ENCODE data around the gene TRIM72. TPM values are rescaled to one million over a fixed set of nuclear protein-coding genes. Genes with fewer than 3 reads are reported as not detected.
A peak's percentile ranks its signal among the peaks of the same experiment; 100 is the strongest.

Gene TRIM72
- polyA plus RNA-seq, 4 donors = under 0.01 to 0.32 (median 0.13) TPM

- FAIRE-seq = no peak
- peaks cover 0 to 7% (median 3%) of the 10 kb centered on the region in 3 donors for H3K4me1 ChIP-seq (ENCODE audit: control insufficient read depth in 3 of 3, insufficient read depth in 2 of 3, low read depth in 1 of 3, low read length in 2 of 3)
- H3K4me3 ChIP-seq (ENCODE audit: low read depth in 1 of 3, low read length in 3 of 3) = peak overlapping the region; percentile 70 to 98 (median 78)
These were observed 32.7 kb upstream of the TRIM72 start for GRCh38 chr16:31181102-31181830.

GRCh38 chr16:31182391-31182790 lies 31.5 kb upstream of the TRIM72 start:
- no peak for DNase-seq
- Histone ChIP-seq H3K4me1 (ENCODE audit: control insufficient read depth in 3 of 3, insufficient read depth in 2 of 3, low read depth in 1 of 3, low read length in 2 of 3) (peaks cover 0 to 7% (median 3%) of the 10 kb centered on the region in 3 donors), H3K27ac (ENCODE audit: low read depth in 1 of 3, low read length in 2 of 3) (no peak overlapping the region), H3K4me3 (ENCODE audit: low read depth in 1 of 3, low read length in 3 of 3) (peak overlapping the region in 2 of 3 donors; percentile 16 to 98), H3K27me3 (ENCODE audit: control insufficient read depth in 3 of 3, insufficient read depth in 3 of 3, low read length in 3 of 3) (no peaks in the 10 kb centered on the region), H3K36me3 (ENCODE audit: control insufficient read depth in 3 of 3, insufficient read depth in 2 of 3, low read depth in 1 of 3, low read length in 3 of 3) (peaks cover 34 to 35% (median 34%) of the 10 kb centered on the region in 3 donors), H3K9me3 (ENCODE audit: control insufficient read depth in 2 of 2, insufficient read depth in 1 of 2, low read depth in 1 of 2, low read length in 1 of 2) (no peaks in the 10 kb centered on the region)
- no peak for FAIRE-seq
- WGBS, 3 donors = 11 to 20% (median 18%) methylated on average over 7 of the region's 7 CpGs

More at GRCh38 chr16:31181102-31181830, 32.7 kb upstream of the TRIM72 start:
- Histone ChIP-seq H3K36me3 (ENCODE audit: control insufficient read depth in 3 of 3, insufficient read depth in 2 of 3, low read depth in 1 of 3, low read length in 3 of 3) (peaks cover 23 to 30% (median 25%) of the 10 kb centered on the region in 3 donors), H3K9me3 (ENCODE audit: control insufficient read depth in 2 of 2, insufficient read depth in 1 of 2, low read depth in 1 of 2, low read length in 1 of 2) (no peaks in the 10 kb centered on the region), H3K27ac (ENCODE audit: low read depth in 1 of 3, low read length in 2 of 3) (peak overlapping the region in 2 of 3 donors; percentile 88 to 98), H3K27me3 (ENCODE audit: control insufficient read depth in 3 of 3, insufficient read depth in 3 of 3, low read length in 3 of 3) (no peaks in the 10 kb centered on the region)
- DNase-seq = peak; percentile 45 to 46
- WGBS, 3 donors = 2 to 3% (median 3%) methylated on average over 31 of the region's 31 CpGs

GRCh38 chr16:31183432-31184428 lies 30.2 kb upstream of the TRIM72 start:
- H3K27ac ChIP-seq (ENCODE audit: low read depth in 1 of 3, low read length in 2 of 3) = no peak overlapping the region
- FAIRE-seq (no peak), DNase-seq (no peak)
- no peaks in the 10 kb centered on the region for H3K27me3 ChIP-seq (ENCODE audit: control insufficient read depth in 3 of 3, insufficient read depth in 3 of 3, low read length in 3 of 3)
- peaks cover 0 to 7% (median 3%) of the 10 kb centered on the region in 3 donors for H3K4me1 ChIP-seq (ENCODE audit: control insufficient read depth in 3 of 3, insufficient read depth in 2 of 3, low read depth in 1 of 3, low read length in 2 of 3)
- H3K4me3 ChIP-seq (ENCODE audit: low read depth in 1 of 3, low read length in 3 of 3) = no peak overlapping the region
- no peaks in the 10 kb centered on the region for H3K9me3 ChIP-seq (ENCODE audit: control insufficient read depth in 2 of 2, insufficient read depth in 1 of 2, low read depth in 1 of 2, low read length in 1 of 2)
- H3K36me3 ChIP-seq (ENCODE audit: control insufficient read depth in 3 of 3, insufficient read depth in 2 of 3, low read depth in 1 of 3, low read length in 3 of 3) = peaks cover 39 to 41% (median 41%) of the 10 kb centered on the region in 3 donors
- 76 to 83% (median 80%) methylated on average over 10 of the region's 10 CpGs for WGBS, 3 donors

- FAIRE-seq = no peak
- no peak for DNase-seq
- peaks cover 42 to 47% (median 45%) of the 10 kb centered on the region in 3 donors for H3K36me3 ChIP-seq (ENCODE audit: control insufficient read depth in 3 of 3, insufficient read depth in 2 of 3, low read depth in 1 of 3, low read length in 3 of 3)
- no peaks in the 10 kb centered on the region for H3K9me3 ChIP-seq (ENCODE audit: control insufficient read depth in 2 of 2, insufficient read depth in 1 of 2, low read depth in 1 of 2, low read length in 1 of 2)
- WGBS, 3 donors = 78 to 95% (median 93%) methylated on average over 14 of the region's 14 CpGs
- H3K4me3 ChIP-seq (ENCODE audit: low read depth in 1 of 3, low read length in 3 of 3) = no peak overlapping the region
- peaks cover 0 to 7% (median 3%) of the 10 kb centered on the region in 3 donors for H3K4me1 ChIP-seq (ENCODE audit: control insufficient read depth in 3 of 3, insufficient read depth in 2 of 3, low read depth in 1 of 3, low read length in 2 of 3)
- no peaks in the 10 kb centered on the region for H3K27me3 ChIP-seq (ENCODE audit: control insufficient read depth in 3 of 3, insufficient read depth in 3 of 3, low read length in 3 of 3)
- H3K27ac ChIP-seq (ENCODE audit: low read depth in 1 of 3, low read length in 2 of 3) = no peak overlapping the region
These were observed 29.0 kb upstream of the TRIM72 start for GRCh38 chr16:31184888-31185287.

- Histone ChIP-seq H3K9me3 (ENCODE audit: control insufficient read depth in 2 of 2, insufficient read depth in 1 of 2, low read depth in 1 of 2, low read length in 1 of 2) (no peaks in the 10 kb centered on the region), H3K27me3 (ENCODE audit: control insufficient read depth in 3 of 3, insufficient read depth in 3 of 3, low read length in 3 of 3) (no peaks in the 10 kb centered on the region), H3K27ac (ENCODE audit: low read depth in 1 of 3, low read length in 2 of 3) (no peak overlapping the region), H3K4me1 (ENCODE audit: control insufficient read depth in 3 of 3, insufficient read depth in 2 of 3, low read depth in 1 of 3, low read length in 2 of 3) (peaks cover 0 to 7% (median 3%) of the 10 kb centered on the region in 3 donors), H3K36me3 (ENCODE audit: control insufficient read depth in 3 of 3, insufficient read depth in 2 of 3, low read depth in 1 of 3, low read length in 3 of 3) (peaks cover 42 to 52% (median 50%) of the 10 kb centered on the region in 3 donors), H3K4me3 (ENCODE audit: low read depth in 1 of 3, low read length in 3 of 3) (no peak overlapping the region)
- no peak for FAIRE-seq
- no peak for DNase-seq
- WGBS, 3 donors = 59 to 64% (median 64%) methylated on average over 5 of the region's 5 CpGs
These were observed 28.6 kb upstream of the TRIM72 start for GRCh38 chr16:31185339-31185738.

GRCh38 chr16:31186176-31186575 lies 27.7 kb upstream of the TRIM72 start:
- Histone ChIP-seq H3K27ac (ENCODE audit: low read depth in 1 of 3, low read length in 2 of 3) (no peak overlapping the region), H3K4me3 (ENCODE audit: low read depth in 1 of 3, low read length in 3 of 3) (no peak overlapping the region), H3K36me3 (ENCODE audit: control insufficient read depth in 3 of 3, insufficient read depth in 2 of 3, low read depth in 1 of 3, low read length in 3 of 3) (peaks cover 50 to 60% (median 52%) of the 10 kb centered on the region in 3 donors), H3K4me1 (ENCODE audit: control insufficient read depth in 3 of 3, insufficient read depth in 2 of 3, low read depth in 1 of 3, low read length in 2 of 3) (peaks cover 0 to 7% (median 3%) of the 10 kb centered on the region in 3 donors), H3K9me3 (ENCODE audit: control insufficient read depth in 2 of 2, insufficient read depth in 1 of 2, low read depth in 1 of 2, low read length in 1 of 2) (no peaks in the 10 kb centered on the region), H3K27me3 (ENCODE audit: control insufficient read depth in 3 of 3, insufficient read depth in 3 of 3, low read length in 3 of 3) (no peaks in the 10 kb centered on the region)
- DNase-seq (no peak), FAIRE-seq (no peak)
- 70 to 87% (median 73%) methylated on average over 7 of the region's 7 CpGs for WGBS, 3 donors

- H3K27ac ChIP-seq (ENCODE audit: low read depth in 1 of 3, low read length in 2 of 3) = no peak overlapping the region
- no peak for FAIRE-seq
- no peaks in the 10 kb centered on the region for H3K27me3 ChIP-seq (ENCODE audit: control insufficient read depth in 3 of 3, insufficient read depth in 3 of 3, low read length in 3 of 3)
- no peaks in the 10 kb centered on the region for H3K9me3 ChIP-seq (ENCODE audit: control insufficient read depth in 2 of 2, insufficient read depth in 1 of 2, low read depth in 1 of 2, low read length in 1 of 2)
- DNase-seq = no peak
- H3K36me3 ChIP-seq (ENCODE audit: control insufficient read depth in 3 of 3, insufficient read depth in 2 of 3, low read depth in 1 of 3, low read length in 3 of 3) = peaks cover 57 to 69% (median 57%) of the 10 kb centered on the region in 3 donors
- no peak overlapping the region for H3K4me3 ChIP-seq (ENCODE audit: low read depth in 1 of 3, low read length in 3 of 3)
- H3K4me1 ChIP-seq (ENCODE audit: control insufficient read depth in 3 of 3, insufficient read depth in 2 of 3, low read depth in 1 of 3, low read length in 2 of 3) = peaks cover 0 to 5% (median 3%) of the 10 kb centered on the region in 3 donors
- 80 to 85% (median 84%) methylated on average over 10 of the region's 10 CpGs for WGBS, 3 donors
These were observed 26.8 kb upstream of the TRIM72 start for GRCh38 chr16:31186930-31187807.
